NCI-H2171 treated with DMSO at 0.1 percent for 48 hours (cell line): Measurements from ENCODE around the gene SMC1B.
"Not testable (repeated sequence)": the region's sequence is repeated elsewhere in the genome, so short reads cannot be mapped to it uniquely, and the experiment has no call there.

ENCODE experiments used
- DNase-seq: peaks from one replicate; lab custom pipeline; 2025; lab: John Stamatoyannopoulos, UW

The SMC1B gene

DNA sequence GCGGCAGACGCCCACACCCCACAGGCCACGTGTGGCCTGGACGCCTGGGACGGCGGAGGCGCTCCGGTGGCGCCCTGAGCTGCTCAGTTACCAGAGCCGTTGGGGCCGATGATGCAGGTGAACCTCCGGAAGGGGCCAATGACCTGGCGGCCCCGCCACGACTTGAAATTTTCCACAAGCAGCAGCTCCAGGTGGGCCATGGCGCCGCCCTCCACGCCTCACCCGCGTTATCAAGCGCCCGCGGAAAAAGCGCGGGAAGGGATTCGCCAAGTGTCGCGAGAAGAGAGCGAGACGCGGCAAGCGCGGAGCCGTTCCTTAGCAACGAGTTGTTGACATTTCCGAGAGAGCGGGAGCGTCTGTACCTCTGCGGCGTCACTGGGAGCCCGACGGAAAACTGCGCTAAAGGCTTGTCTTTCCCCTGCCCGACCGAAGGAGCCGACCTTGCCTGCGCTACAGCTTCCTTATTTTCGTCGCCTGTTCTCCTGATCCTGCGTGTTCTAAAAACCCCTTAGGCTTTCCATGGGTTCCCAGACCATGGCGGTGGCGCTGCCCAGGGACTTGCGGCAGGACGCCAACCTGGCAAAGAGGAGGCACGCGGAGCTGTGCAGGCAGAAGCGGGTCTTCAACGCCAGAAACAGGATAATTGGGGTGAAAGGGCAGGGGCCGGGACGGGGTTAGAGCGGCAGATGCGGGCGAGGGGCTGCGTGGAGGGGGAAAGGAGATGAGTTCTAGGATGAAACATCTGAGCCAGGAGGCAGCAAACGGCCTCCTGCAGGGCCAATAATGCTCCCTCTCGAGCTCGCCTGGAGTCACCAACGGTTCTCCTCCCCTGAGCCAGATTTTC, at the start of gene SMC1B, which contains the start of gene RIBC2:
Gene SMC1B, minus strand, starts transcription at position 232 of the 844 bp plus-strand sequence. Its CDS starts 32 bp downstream, at position 200.
Gene RIBC2, plus strand, starts transcription at position 326 of the 844 bp plus-strand sequence. Its CDS starts 194 bp downstream, at position 520.
- peak; percentile 94 for DNase-seq

DNA sequence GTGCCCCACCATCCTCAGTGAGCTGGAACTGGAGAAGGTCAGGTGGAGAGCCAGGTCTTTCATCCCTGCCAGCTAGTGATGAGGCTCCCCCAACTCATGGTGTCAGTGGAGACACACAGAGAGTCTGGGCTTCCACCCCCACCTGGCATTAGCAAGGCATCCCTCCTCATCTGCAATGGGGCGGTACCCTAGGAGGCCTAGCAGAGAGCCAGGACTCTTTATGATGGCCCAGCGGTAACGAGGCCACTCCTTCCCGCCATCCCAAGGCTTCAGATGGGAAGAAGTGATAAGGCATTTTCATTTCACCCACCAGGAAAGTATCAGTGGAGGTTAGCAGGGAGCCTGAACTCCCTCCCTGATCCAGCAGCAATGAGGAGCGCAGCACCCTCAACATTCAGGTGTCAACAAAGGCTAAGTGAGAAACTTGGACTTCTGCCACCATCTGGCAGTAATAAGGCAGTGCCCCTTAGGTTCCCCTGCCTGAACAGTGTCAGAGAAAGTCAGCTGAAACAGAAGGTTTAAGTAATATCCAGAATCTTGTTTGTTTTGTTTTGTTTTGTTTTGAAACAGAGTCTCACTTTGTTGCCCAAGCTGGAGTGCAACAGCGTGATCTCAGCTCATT, 48.7 kb upstream of the SMC1B start:
- peak; percentile 42 for DNase-seq

DNA sequence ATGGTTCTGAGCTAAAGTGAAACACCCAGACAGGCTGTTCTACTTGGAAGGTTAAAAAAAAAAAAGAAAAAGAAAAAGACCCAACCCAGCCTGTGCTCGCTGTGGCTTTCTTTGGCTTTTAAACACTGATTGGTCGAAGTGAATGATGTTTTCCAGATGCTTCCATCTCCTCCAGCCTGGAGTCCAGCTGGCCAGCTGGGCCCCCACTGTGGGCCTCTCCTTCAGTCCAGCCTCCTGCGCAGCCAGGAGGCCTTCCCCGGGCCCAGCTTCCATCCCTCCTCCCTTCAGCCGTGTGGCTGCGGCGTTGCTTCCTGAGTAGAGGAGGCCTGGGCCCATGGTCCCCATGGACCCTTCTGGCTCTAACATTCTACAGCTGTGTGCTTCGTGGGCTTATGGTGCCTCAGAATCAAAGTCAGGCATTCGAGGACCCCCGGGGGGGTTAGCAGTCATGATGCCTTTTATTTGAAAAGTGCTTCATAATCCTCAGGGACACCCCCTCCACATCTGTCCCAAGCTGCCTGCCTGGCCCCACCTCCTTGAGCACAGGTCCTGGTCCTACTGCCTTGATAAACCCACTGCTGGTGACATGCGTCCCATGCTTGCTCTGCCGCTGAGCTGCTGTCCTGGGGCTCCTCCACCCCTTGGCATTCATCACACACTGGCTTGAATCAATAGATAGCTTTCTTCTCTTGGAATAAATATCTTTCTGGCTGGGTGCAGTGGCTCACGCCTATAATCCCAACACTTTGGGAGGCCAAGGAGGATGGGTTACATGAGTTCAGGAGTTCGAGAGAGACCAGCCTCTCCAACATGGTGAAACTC, 47.1 kb upstream of the SMC1B start:
- DNase-seq, result peak; percentile 13

DNA sequence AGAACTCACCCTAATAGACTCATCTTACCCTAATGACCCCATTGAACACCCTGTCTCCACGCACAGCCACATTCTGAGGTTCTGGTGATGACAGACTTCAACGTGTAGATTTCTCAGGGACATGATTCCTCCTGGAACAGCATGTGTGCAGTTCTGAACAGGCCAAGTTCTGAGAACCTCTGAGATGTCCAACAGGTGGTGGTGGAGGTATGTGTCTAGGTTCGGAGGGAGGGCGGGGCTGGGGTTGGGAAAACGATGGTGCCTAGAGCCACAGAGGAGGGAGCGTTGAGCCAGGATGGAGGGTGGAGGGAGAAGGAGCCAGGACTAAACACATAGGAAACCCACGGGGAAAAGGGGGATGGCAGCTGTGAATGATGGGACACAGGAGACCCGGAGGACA, 45.8 kb upstream of the SMC1B start:
- DNase-seq, result no peak

GRCh38 chr22:45458532-45458931, 45.1 kb upstream of the SMC1B start:
- DNase-seq, result no peak

- no peak for DNase-seq
Observed at GRCh38 chr22:45456811-45457210, 43.4 kb upstream of the SMC1B start.

GRCh38 chr22:45455621-45456020, 42.2 kb upstream of the SMC1B start:
- no peak for DNase-seq

DNA sequence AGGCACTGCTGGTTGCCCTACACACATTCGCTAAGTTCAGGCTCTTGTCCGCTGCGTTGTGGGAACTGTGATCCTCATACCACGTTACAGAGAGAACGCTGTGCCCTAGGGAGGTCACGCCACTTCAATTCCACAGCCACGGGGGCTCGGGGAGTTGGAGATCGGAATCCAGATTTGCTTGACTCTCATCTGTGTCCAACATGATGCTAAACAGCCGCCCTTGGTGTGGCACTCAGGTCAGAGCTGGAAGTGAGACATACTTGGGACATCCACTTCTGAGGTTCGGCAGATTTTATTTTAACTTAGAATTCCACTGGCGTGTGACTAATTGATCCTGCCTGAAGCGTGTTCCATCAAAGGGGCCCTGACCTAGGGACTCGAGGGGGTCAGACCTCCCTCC, 41.8 kb upstream of the SMC1B start:
- no peak for DNase-seq

DNA sequence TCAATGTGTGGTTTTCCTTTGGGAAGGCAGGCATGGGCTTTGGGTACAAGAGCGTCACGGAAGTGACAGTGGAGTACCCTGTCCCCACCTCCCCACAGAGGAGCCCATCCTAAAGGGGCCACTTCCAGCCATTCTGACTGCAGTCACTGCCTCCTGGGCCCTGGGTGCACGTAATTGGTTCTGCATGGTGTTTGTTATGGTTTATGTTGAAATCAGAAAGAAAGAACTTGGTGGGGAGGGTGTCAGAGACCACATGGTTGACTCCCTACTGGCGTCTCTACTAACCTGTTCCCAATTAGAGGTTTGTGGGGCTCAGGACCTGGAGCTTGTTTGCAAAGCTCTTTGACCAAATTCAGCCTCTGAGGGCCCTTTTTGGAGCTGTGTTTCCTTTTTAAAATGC, 40.9 kb upstream of the SMC1B start:
- no peak for DNase-seq

GRCh38 chr22:45453764-45454163, 40.4 kb upstream of the SMC1B start:
- no peak for DNase-seq

DNA sequence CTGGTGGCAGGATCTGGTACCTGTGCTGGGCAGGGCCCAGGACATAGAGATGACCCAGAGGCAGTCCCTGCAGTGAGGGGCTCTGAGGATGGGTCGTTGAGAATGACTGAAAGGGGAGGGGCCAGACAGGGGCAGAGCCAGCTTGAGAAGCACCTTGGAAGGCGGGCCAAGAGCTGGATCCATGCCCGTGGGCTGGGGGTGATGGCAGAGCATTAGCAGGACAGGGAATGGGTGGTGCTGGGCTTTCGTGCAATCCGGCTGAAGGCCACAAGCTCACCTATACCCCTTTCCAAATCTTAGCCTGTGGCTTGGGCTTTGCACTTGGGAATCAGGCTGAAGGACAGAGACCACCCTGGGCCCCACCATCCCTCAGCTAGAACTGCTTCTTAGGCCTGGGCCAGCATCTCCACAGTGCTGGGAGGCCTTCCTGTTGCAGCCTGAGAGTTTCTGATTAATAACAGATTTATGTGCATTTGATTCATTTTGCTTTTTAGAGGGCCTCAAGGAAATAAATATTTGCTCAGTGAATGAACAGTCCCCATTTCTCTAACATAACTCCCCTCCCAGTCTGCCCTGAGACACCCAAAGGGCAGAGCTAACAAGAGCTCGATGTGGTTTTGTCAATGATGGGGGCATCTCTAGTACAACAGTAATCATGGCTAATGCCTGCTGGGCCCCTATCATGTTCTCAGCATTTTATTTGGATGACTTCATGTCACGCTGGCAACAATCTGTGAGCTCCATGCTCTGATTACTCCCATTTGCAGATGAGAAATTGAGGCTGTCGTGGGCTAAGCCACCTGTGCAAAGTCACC, 39.4 kb upstream of the SMC1B start:
- peak; percentile 58 for DNase-seq

DNA sequence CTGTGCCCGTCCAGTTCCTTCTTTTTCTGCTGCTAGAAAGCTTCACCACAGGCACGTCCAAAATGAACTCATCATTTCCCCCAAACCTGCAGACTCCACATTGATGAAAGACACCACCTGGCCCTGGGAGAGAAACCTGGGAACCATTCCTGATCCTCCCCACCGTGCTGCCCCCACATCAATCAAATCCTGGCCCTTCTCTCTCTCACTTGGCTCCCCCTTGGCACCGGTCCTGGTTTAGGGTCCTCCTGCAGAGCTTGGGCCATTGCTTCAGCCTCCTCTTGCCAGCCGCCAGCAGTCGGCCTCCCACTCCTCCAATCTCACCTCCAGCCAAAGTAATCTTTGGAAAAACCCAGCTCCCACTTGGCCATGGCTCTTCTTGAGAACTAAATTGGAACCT, 38.6 kb upstream of the SMC1B start:
- DNase-seq, result no peak

DNA sequence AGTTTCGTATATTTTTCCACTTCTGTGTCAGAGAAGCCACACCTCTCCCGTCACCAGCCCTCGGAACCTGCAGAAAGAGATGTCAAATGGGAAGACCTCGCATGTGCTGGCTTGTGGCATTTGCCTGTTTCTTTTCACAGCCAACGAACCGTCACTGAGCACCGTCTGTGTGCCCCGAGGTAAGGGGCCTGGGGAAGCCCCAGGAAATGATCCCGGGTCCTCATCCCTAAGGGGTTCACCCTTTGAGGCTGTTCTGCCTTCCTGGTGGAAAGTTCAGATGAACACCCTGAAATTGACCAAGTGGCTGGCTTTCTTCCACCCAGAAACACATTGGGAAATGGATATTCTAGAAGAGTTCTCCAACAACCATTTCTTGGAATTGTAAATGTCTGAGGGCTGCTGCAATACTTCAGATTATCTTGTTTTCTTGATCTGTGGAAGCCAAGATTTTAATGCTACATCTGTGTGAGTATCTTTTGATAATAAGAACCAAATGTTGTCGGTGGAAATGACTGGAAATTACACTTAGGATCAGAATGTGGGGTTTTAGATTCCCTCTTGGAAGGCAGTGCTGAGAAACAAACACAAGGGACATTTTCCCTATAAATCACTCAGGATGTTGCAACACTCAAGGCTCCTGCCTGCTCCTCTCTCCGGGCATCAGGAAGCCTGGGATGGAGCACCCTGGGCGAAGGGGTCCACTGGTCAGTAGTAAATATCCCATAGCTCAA, 37.7 kb upstream of the SMC1B start:
- DNase-seq, result no peak

GRCh38 chr22:45450101-45450785, 36.8 kb upstream of the SMC1B start:
- DNase-seq, result no peak

DNA sequence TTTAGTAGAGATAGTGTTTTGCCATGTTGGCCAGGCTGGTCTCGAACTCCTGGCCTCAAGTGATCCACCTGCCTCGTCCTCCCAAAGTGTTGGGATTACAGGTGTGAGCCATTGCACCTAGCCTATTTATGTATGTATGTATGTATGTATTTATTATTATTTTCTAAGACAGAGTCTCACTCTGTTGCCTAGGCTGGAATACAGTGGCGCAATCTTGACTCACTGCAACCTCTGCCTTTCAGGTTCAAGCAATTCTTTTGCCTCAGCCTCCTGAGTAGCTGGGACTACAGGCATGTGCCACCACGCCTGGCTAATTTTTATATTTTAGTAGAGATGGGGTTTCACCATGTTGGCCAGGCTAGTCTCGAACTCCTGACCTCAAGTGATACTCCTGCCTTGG, 36.0 kb upstream of the SMC1B start:
- not testable (repeated sequence) for DNase-seq

DNA sequence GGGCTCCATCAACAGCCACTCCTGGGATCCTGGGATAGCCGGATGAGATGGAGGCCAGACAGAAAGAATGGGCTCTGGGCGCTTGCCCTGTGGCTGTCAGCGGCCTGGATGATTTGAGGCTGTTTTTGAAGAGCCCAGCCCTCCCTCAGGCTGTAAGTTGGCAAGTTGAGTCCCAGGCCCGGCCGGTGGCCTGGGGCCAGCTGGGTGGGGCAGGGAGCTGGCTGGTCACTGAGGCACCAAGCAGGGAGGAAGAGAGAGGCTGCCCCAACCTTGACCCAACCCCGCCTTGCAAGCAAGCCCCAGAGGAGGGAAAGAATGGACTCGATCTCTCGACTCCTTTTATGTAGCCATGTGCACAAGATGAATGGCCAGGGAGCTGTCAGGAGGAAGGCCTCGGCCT, 35.0 kb upstream of the SMC1B start:
- no peak for DNase-seq

DNA sequence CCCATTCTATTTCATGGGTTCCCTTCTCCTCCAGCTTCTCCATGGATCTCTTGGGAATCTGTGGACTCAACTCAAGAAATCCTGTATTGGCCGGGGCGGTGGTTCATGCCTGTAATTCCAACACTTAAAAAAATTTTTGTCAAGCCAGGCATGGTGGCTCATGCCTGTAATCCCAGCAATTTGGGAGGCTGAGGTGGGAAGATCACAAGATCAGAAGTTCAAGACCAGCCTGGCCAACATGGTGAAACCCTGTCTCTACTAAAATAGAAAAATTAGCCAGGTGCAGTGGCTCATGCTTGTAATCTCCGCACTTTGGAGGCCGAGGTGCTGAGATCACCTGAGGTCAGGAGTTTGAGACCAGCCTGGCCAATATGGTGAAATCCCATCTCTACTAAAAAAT, 34.2 kb upstream of the SMC1B start:
- not testable (repeated sequence) for DNase-seq

- DNase-seq, result no peak
Observed at GRCh38 chr22:45446216-45446615, 32.8 kb upstream of the SMC1B start.

DNA sequence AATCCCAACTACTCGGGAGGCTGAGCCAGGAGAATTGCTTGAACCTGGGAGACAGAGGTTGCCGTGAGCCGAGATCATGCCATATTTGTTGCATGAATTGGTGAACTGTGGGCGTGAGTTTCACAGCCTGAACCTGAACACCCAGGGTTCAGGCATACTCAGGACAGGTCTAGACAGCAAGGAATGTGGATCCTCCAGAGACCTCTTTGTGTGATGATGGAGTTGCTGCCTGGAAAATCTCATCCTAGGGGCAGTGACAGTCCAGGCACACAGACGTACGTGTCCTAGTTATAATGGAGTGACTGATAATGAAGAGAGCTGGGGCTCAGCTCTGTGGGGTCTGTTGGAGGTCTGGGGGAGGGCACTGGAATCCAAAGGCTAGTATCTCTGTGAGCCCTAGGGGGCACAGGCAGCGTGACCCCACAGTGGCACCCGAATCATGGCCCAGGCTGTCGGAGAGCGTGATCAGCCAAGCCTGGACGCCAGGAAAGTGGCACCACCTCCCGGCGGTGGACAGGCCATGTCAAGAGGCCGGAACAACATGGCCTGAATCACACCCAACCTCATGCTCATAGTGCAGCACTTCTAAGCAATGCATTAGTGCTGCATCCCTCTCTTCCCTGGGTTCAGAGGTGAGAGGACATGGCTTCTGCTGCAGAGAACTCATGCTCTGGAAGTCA, 31.8 kb upstream of the SMC1B start:
- no peak for DNase-seq

- no peak for DNase-seq
Observed at GRCh38 chr22:45444168-45444567, 30.8 kb upstream of the SMC1B start.
